WTC11 (cell line): ENCODE results near the gene STK24. TPM values are rescaled to one million over a fixed set of nuclear protein-coding genes. Genes with fewer than 3 reads are reported as not detected.

Experiments used
- ATAC-seq: fragments of 200-7000 bp; cut with Tn5 transposase; 2 replicates; pipeline ENCODE4 v1.10.0; 2021; ENCODE audit warnings: mild to moderate bottlenecking, moderate library complexity
- CTCF ChIA-PET: fragments of 300-600 bp; sonication (Branson Sonifier 250); formaldehyde crosslinking; loops from one replicate; lab custom pipeline; 2021; ENCODE audit warnings: antibody characterized with exemption; lab: Charles Lee
- POLR2A ChIA-PET: fragments of 350-600 bp; sonication (Branson Sonifier 250); formaldehyde crosslinking; loops from one replicate; lab custom pipeline; 2021; ENCODE audit warnings: antibody characterized with exemption; lab: Charles Lee
- DNase-seq: peaks from one replicate; pipeline ENCODE4 v3.0.0; 2021; ENCODE audit warnings: low spot score
- H3K27ac Mint-ChIP-seq: 2 replicates; pipeline ENCODE4 v1.8.0; 2021; ENCODE audit warnings: mixed read lengths
- H3K27me3 Mint-ChIP-seq: 2 replicates; pipeline ENCODE4 v1.8.0; 2021; ENCODE audit warnings: low read depth, mild to moderate bottlenecking, moderate library complexity, mixed read lengths
- H3K36me3 Mint-ChIP-seq: 2 replicates; pipeline ENCODE4 v1.8.0; 2021; ENCODE audit warnings: mixed read lengths
- H3K4me1 Mint-ChIP-seq: 2 replicates; pipeline ENCODE4 v1.8.0; 2022; ENCODE audit warnings: mixed read lengths
- H3K4me3 Mint-ChIP-seq: 2 replicates; pipeline ENCODE4 v1.8.0; 2021; ENCODE audit warnings: mild to moderate bottlenecking, moderate library complexity, mixed read lengths
- H3K9me3 Mint-ChIP-seq: 2 replicates; pipeline ENCODE4 v1.8.0; 2021; ENCODE audit warnings: mixed read lengths
- ELF4 ChIP-seq: sonication (generic); formaldehyde crosslinking; IDR thresholded peaks from 2 replicates; pipeline ENCODE4 v1.8.1; 2022; ENCODE audit warnings: low read depth, mild to moderate bottlenecking, moderate library complexity, missing genetic modification reagents
- ESRRA ChIP-seq: sonication (generic); formaldehyde crosslinking; IDR thresholded peaks from 2 replicates; pipeline ENCODE4 v1.8.1; 2022; ENCODE audit warnings: mild to moderate bottlenecking, missing genetic modification reagents, borderline replicate concordance
- GABPB1 ChIP-seq: sonication (generic); formaldehyde crosslinking; IDR thresholded peaks from 2 replicates; pipeline ENCODE4 v1.8.1; 2023; ENCODE audit warnings: mild to moderate bottlenecking, missing genetic modification reagents
- GTF2I ChIP-seq: fragments of 250-450 bp; sonication (Bioruptor Pico); conservative IDR thresholded peaks from 2 replicates; pipeline ENCODE4 v1.4.0; 2021; ENCODE audit warnings: mild to moderate bottlenecking
- HMGA2 ChIP-seq: fragments of 250-450 bp; sonication (Bioruptor Pico); IDR thresholded peaks from 2 replicates; pipeline ENCODE4 v1.4.0; 2021; ENCODE audit warnings: mild to moderate bottlenecking, moderate library complexity
- MYBL2 ChIP-seq: sonication (generic); formaldehyde crosslinking; IDR thresholded peaks from 2 replicates; pipeline ENCODE4 v1.8.1; 2023; ENCODE audit warnings: mild to moderate bottlenecking, moderate library complexity, missing genetic modification reagents
- NFATC4 ChIP-seq: fragments of 250-450 bp; sonication (Bioruptor Pico); IDR thresholded peaks from 2 replicates; pipeline ENCODE4 v1.9.0; 2021; ENCODE audit warnings: mild to moderate bottlenecking
- RORB ChIP-seq: fragments of 250-450 bp; sonication (Bioruptor Pico); IDR thresholded peaks from 2 replicates; pipeline ENCODE4 v1.9.0; 2021; ENCODE audit warnings: mild to moderate bottlenecking
- SMAD4 ChIP-seq: sonication (generic); formaldehyde crosslinking; IDR thresholded peaks from 2 replicates; pipeline ENCODE4 v1.8.0; 2022; ENCODE audit warnings: mild to moderate bottlenecking, missing genetic modification reagents
- TEAD4 ChIP-seq: sonication (generic); formaldehyde crosslinking; IDR thresholded peaks from 2 replicates; pipeline ENCODE4 v1.8.0; 2022; ENCODE audit warnings: mild to moderate bottlenecking, missing genetic modification reagents
- ZNF138 ChIP-seq: sonication (generic); formaldehyde crosslinking; conservative IDR thresholded peaks from 2 replicates; pipeline ENCODE4 v1.8.1; 2022; ENCODE audit warnings: mild to moderate bottlenecking, moderate library complexity, missing genetic modification reagents
- ZNF219 ChIP-seq: sonication (generic); formaldehyde crosslinking; IDR thresholded peaks from 2 replicates; pipeline ENCODE4 v1.8.0; 2023; ENCODE audit warnings: missing genetic modification reagents, mild to moderate bottlenecking, borderline replicate concordance
- total RNA-seq: library from RNA; stranded (reverse); gene quantifications from 3 replicates; pipeline ENCODE4 v1.2.3, GENCODE V29; 2021
- TF ChIP-seq, protein P1 (sequence below): sonication (generic); formaldehyde crosslinking; IDR thresholded peaks from 2 replicates; pipeline ENCODE4 v1.8.0; 2022; ENCODE audit warnings: mild to moderate bottlenecking, missing genetic modification reagents
- TF ChIP-seq, protein P2 (sequence below): sonication (generic); formaldehyde crosslinking; IDR thresholded peaks from 2 replicates; pipeline ENCODE4 v1.8.0; 2022; ENCODE audit warnings: mild to moderate bottlenecking, missing genetic modification reagents

Gene STK24
- total RNA-seq, 1 experiment from 2014 or later = 138 TPM

DNA sequence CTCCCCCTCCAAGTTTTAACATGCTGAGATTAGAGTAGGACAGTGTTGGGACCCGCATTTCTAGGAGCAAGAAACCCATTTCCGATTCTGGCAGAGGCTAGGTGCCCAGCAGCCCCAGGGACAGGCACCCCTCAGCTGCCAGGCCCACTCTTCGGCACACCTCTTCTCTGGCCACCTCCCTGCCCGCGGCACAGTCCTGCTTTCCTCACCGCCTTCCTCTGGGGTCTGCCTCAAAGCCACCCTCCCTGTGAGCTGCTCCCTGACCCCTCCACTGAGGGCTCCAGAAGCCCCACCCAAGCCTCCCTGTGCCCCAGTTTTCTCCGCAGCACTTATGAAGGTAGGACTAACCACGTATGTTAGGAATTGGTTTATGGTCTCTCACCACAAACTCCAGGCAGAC lies 79.9 kb downstream of the STK24 start:
- CTCF ChIA-PET = interaction anchor here (1.1 to 1.5 kb wide), 3 partner anchors 13 to 52 kb away, joined by 3 to 5 read pairs (median 3); no protein-coding TSS in a partner anchor
- no peaks in the 10 kb centered on the region for H3K9me3 Mint-ChIP-seq
- no peak for ATAC-seq
- TF ChIP-seq RORB (CRISPR knock-in tag) (no peak), ELF4 (CRISPR knock-in tag) (no peak), GABPB1 (CRISPR knock-in tag) (no peak), MYBL2 (no peak), HMGA2 (CRISPR knock-in tag) (no peak), NFATC4 (no peak), SMAD4 (CRISPR knock-in tag) (no peak), ESRRA (CRISPR knock-in tag) (no peak), ZNF219 (no peak)
- TF ChIP-seq, protein P1, sequence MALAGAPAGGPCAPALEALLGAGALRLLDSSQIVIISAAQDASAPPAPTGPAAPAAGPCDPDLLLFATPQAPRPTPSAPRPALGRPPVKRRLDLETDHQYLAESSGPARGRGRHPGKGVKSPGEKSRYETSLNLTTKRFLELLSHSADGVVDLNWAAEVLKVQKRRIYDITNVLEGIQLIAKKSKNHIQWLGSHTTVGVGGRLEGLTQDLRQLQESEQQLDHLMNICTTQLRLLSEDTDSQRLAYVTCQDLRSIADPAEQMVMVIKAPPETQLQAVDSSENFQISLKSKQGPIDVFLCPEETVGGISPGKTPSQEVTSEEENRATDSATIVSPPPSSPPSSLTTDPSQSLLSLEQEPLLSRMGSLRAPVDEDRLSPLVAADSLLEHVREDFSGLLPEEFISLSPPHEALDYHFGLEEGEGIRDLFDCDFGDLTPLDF (CRISPR knock-in tag) = no peak
- TF ChIP-seq, protein P2, sequence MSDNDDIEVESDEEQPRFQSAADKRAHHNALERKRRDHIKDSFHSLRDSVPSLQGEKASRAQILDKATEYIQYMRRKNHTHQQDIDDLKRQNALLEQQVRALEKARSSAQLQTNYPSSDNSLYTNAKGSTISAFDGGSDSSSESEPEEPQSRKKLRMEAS (CRISPR knock-in tag) = no peak
- TF ChIP-seq, all 79 proteins: peak for 0
- Mint-ChIP-seq H3K4me3 (no peak overlapping the region), H3K27me3 (no peaks in the 10 kb centered on the region), H3K36me3 (peaks cover 11% of the 10 kb centered on the region), H3K27ac (peak overlapping the region; percentile 69), H3K4me1 (peaks cover 68% of the 10 kb centered on the region)
- DNase-seq = no peak
- POLR2A ChIA-PET = interaction anchor here (1.1 kb wide), 1 partner anchor 12 kb away, joined by 3 read pairs; no protein-coding TSS in a partner anchor

DNA sequence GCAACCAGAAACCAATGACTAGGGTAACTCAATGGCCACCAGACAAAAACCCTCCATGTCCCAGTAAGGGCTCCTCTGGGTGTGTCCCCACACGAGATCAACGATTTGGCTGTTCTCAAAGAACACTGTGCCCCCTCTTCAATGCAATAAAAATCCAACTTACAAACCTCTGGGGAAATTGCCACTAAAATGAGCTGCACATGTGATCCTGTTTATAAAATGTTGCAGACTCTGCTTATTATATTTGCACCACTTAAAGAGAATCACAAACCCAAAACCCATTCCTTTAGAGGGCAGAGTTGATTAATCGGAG lies 80.5 kb downstream of the STK24 start:
- ChIA-PET CTCF (interaction anchor here (1.4 to 1.5 kb wide), 2 partner anchors 12 to 48 kb away, joined by 3 to 5 read pairs; no protein-coding TSS in a partner anchor), POLR2A (interaction anchor here (1.1 kb wide), 1 partner anchor 12 kb away, joined by 3 read pairs; no protein-coding TSS in a partner anchor)
- Mint-ChIP-seq H3K4me1 (peaks cover 68% of the 10 kb centered on the region), H3K36me3 (peaks cover 11% of the 10 kb centered on the region), H3K27me3 (no peaks in the 10 kb centered on the region), H3K4me3 (no peak overlapping the region), H3K27ac (peak overlapping the region; percentile 69), H3K9me3 (no peaks in the 10 kb centered on the region)
- ATAC-seq = no peak
- no peak for TF ChIP-seq TEAD4 (CRISPR knock-in tag)
- TF ChIP-seq ZNF138 (CRISPR knock-in tag) = no peak
- no peak for DNase-seq

DNA sequence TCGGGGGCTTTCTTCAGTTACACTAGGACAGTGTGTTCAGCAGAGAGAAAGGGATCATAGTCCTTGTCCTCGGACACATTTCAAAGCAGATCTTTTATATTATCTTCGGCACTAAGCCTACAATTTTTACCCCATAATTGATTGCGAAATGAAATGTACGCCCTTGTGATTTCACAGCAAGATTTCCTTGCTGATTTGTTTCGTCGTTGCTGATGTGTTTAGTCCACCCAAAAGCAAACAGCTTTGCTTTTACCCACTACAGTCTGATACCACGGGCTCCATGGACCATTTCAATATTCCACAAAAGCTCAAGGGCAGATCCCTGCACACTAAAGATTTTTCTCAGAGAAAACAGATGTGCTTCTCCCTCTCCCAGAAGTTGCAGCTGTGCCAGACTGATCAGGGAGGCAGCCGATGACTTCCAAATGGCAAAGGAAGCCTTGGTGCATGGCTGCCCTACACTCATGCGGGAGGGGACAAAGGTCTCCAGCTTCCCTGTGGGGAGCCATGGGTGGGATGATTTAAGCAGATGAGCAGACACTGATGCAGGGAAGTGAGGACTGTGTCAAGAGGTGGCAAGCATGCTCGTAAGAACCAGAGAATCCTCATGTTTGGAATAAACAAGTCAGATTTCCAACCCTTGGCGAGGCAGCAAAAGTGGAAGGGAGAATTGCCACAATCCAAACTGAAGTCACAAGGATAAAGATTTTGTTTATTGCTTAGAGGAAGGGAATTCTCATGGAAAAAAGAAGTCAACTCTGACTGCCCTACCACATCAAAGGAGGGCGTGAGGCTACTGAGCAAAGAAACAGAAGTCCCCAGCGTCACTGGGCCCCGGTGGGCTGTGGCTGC lies 81.1 kb downstream of the STK24 start:
- Mint-ChIP-seq H3K27me3 (no peaks in the 10 kb centered on the region), H3K4me3 (no peak overlapping the region), H3K36me3 (peaks cover 11% of the 10 kb centered on the region), H3K4me1 (peaks cover 72% of the 10 kb centered on the region), H3K9me3 (no peaks in the 10 kb centered on the region), H3K27ac (peak overlapping the region; percentile 52)
- no peak for TF ChIP-seq GTF2I (CRISPR knock-in tag)
- CTCF ChIA-PET = no interaction called here
- ATAC-seq (peak; percentile 13), DNase-seq (no peak)
- POLR2A ChIA-PET = no interaction called here

DNA sequence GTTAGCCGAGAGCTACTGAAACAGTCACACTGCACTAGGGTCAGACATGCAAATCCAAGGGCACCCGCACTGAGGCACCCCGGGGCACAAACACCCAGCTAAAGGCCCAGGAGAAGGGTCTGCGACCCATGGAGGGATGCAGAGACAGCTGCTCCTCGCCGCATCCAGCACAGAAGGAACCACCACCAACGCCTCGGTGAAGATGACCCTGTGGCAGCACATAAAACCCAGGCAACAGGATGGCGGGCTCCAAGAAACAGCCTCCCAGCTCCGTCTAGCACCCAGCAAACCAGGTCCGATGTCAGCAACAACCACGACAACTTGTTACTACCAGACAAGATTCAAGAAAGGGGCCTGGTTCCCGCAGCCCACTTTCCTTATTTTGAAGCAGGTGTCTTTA lies 82.1 kb downstream of the STK24 start:
- Mint-ChIP-seq H3K9me3 (no peaks in the 10 kb centered on the region), H3K27me3 (no peaks in the 10 kb centered on the region), H3K27ac (peak overlapping the region; percentile 80), H3K4me1 (peaks cover 77% of the 10 kb centered on the region), H3K36me3 (peaks cover 10% of the 10 kb centered on the region), H3K4me3 (no peak overlapping the region)
- ATAC-seq (no peak), DNase-seq (no peak)
- POLR2A ChIA-PET = interaction anchor here (1.0 kb wide), 1 partner anchor 10 kb away, joined by 4 read pairs; no protein-coding TSS in a partner anchor
- CTCF ChIA-PET = interaction anchor here (0.6 to 1.4 kb wide), 4 partner anchors 10 to 178 kb away, joined by 3 to 5 read pairs (median 4); no protein-coding TSS in a partner anchor
- TF ChIP-seq ELF4 (CRISPR knock-in tag) = no peak
